ENCODE measurements around the gene FGF5.
"Not testable (repeated sequence)": the region's sequence is repeated elsewhere in the genome, so short reads cannot be mapped to it uniquely, and the experiment has no call there.

FGF5 gene

GRCh38 chr4:80247484-80247883 is 19.0 kb upstream of the FGF5 start:
- not testable (repeated sequence) for H3K18ac ChIP-seq (ENCODE audit: low read length); H3K14ac ChIP-seq (ENCODE audit: low read length); DNase-seq; H3K27ac ChIP-seq (ENCODE audit: low read depth, low read length); H2AK5ac ChIP-seq (ENCODE audit: low read length); H2AFZ ChIP-seq (ENCODE audit: insufficient read depth, low read length, poor library complexity); H3K9ac ChIP-seq (ENCODE audit: low read length); H3K4me2 ChIP-seq (ENCODE audit: low read length); H3K79me2 ChIP-seq (ENCODE audit: control insufficient read depth, insufficient read depth, low read length, poor library complexity); H3K4ac ChIP-seq (ENCODE audit: low read depth, low read length); H3K79me1 ChIP-seq (ENCODE audit: low read length); H3K27me3 ChIP-seq (ENCODE audit: insufficient read depth, low read length); H3K36me3 ChIP-seq (ENCODE audit: control insufficient read depth in 1 of 2, insufficient read depth in 2 of 2, low read length in 2 of 2); H4K8ac ChIP-seq (ENCODE audit: low read depth, low read length); H3K23ac ChIP-seq (ENCODE audit: low read length); H3K9me3 ChIP-seq (ENCODE audit: insufficient read depth, low read depth, low read length); H4K91ac ChIP-seq (ENCODE audit: low read depth, low read length); H4K12ac ChIP-seq (ENCODE audit: low read depth, low read length); H2BK120ac ChIP-seq (ENCODE audit: insufficient read depth, low read length, poor library complexity); H2BK5ac ChIP-seq (ENCODE audit: low read depth, low read length, poor library complexity); H3K4me3 ChIP-seq (ENCODE audit: low read depth, low read length); H3K4me1 ChIP-seq (ENCODE audit: control insufficient read depth in 1 of 2, insufficient read depth in 2 of 2, low read length in 2 of 2); H2BK12ac ChIP-seq (ENCODE audit: low read length)
- WGBS (ENCODE audit: extremely low coverage, insufficient coverage, insufficient read length): no CpG with 5 or more reads among the region's 1 CpG

- WGBS (ENCODE audit: extremely low coverage, insufficient coverage, insufficient read length): no CpG with 5 or more reads among the region's 1 CpG
- no peak overlapping the region for H3K4ac ChIP-seq (ENCODE audit: low read depth, low read length)
- no peak overlapping the region for H4K8ac ChIP-seq (ENCODE audit: low read depth, low read length)
These were observed 17.3 kb upstream of the FGF5 start for GRCh38 chr4:80249144-80249543.

GRCh38 chr4:80252427-80252826 is 14.0 kb upstream of the FGF5 start:
- Histone ChIP-seq H2BK5ac (ENCODE audit: low read depth, low read length, poor library complexity) (no peak overlapping the region), H3K36me3 (ENCODE audit: control insufficient read depth in 1 of 2, insufficient read depth in 2 of 2, low read length in 2 of 2) (no peaks in the 10 kb centered on the region), H3K9ac (ENCODE audit: low read length) (no peak overlapping the region), H4K8ac (ENCODE audit: low read depth, low read length) (no peak overlapping the region), H3K9me3 (ENCODE audit: insufficient read depth, low read depth, low read length) (no peaks in the 10 kb centered on the region), H3K27ac (ENCODE audit: low read depth, low read length) (no peak overlapping the region), H3K4me2 (ENCODE audit: low read length) (no peak overlapping the region), H3K27me3 (ENCODE audit: insufficient read depth, low read length) (no peaks in the 10 kb centered on the region), H3K18ac (ENCODE audit: low read length) (no peak overlapping the region), H2BK120ac (ENCODE audit: insufficient read depth, low read length, poor library complexity) (no peak overlapping the region), H3K4ac (ENCODE audit: low read depth, low read length) (no peak overlapping the region), H4K91ac (ENCODE audit: low read depth, low read length) (no peak overlapping the region), H2AFZ (ENCODE audit: insufficient read depth, low read length, poor library complexity) (no peak overlapping the region), H3K79me1 (ENCODE audit: low read length) (no peaks in the 10 kb centered on the region), H2BK12ac (ENCODE audit: low read length) (no peak overlapping the region), H4K12ac (ENCODE audit: low read depth, low read length) (no peak overlapping the region), H3K79me2 (ENCODE audit: control insufficient read depth, insufficient read depth, low read length, poor library complexity) (no peaks in the 10 kb centered on the region), H2AK5ac (ENCODE audit: low read length) (no peak overlapping the region), H3K4me3 (ENCODE audit: low read depth, low read length) (no peak overlapping the region), H3K4me1 (ENCODE audit: control insufficient read depth in 1 of 2, insufficient read depth in 2 of 2, low read length in 2 of 2) (no peaks in the 10 kb centered on the region), H3K23ac (ENCODE audit: low read length) (no peak overlapping the region), H3K14ac (ENCODE audit: low read length) (no peak overlapping the region)
- DNase-seq: no peak

More at GRCh38 chr4:80249144-80249543, 17.3 kb upstream of the FGF5 start:
- Histone ChIP-seq H4K12ac (ENCODE audit: low read depth, low read length) (no peak overlapping the region), H3K27ac (ENCODE audit: low read depth, low read length) (no peak overlapping the region), H3K36me3 (ENCODE audit: control insufficient read depth in 1 of 2, insufficient read depth in 2 of 2, low read length in 2 of 2) (no peaks in the 10 kb centered on the region), H3K4me3 (ENCODE audit: low read depth, low read length) (no peak overlapping the region), H2BK5ac (ENCODE audit: low read depth, low read length, poor library complexity) (no peak overlapping the region), H3K9ac (ENCODE audit: low read length) (no peak overlapping the region), H3K79me1 (ENCODE audit: low read length) (no peaks in the 10 kb centered on the region), H3K27me3 (ENCODE audit: insufficient read depth, low read length) (no peaks in the 10 kb centered on the region), H3K18ac (ENCODE audit: low read length) (no peak overlapping the region), H3K4me2 (ENCODE audit: low read length) (no peak overlapping the region), H2BK12ac (ENCODE audit: low read length) (no peak overlapping the region), H3K23ac (ENCODE audit: low read length) (no peak overlapping the region), H2AFZ (ENCODE audit: insufficient read depth, low read length, poor library complexity) (no peak overlapping the region), H4K91ac (ENCODE audit: low read depth, low read length) (no peak overlapping the region), H3K4me1 (ENCODE audit: control insufficient read depth in 1 of 2, insufficient read depth in 2 of 2, low read length in 2 of 2) (no peaks in the 10 kb centered on the region), H3K79me2 (ENCODE audit: control insufficient read depth, insufficient read depth, low read length, poor library complexity) (no peaks in the 10 kb centered on the region), H2AK5ac (ENCODE audit: low read length) (no peak overlapping the region), H3K14ac (ENCODE audit: low read length) (no peak overlapping the region), H3K9me3 (ENCODE audit: insufficient read depth, low read depth, low read length) (no peaks in the 10 kb centered on the region), H2BK120ac (ENCODE audit: insufficient read depth, low read length, poor library complexity) (no peak overlapping the region)
- no peak for DNase-seq

- DNase-seq: peak in 1 of 2 donors; percentile 17
- no peaks in the 10 kb centered on the region for H3K27me3 ChIP-seq (ENCODE audit: insufficient read depth, low read length)
- H3K9ac ChIP-seq (ENCODE audit: low read length): no peak overlapping the region
- H3K23ac ChIP-seq (ENCODE audit: low read length): no peak overlapping the region
- no peaks in the 10 kb centered on the region for H3K4me1 ChIP-seq (ENCODE audit: control insufficient read depth in 1 of 2, insufficient read depth in 2 of 2, low read length in 2 of 2)
- H2BK12ac ChIP-seq (ENCODE audit: low read length): no peak overlapping the region
- no peaks in the 10 kb centered on the region for H3K79me1 ChIP-seq (ENCODE audit: low read length)
- H3K14ac ChIP-seq (ENCODE audit: low read length): no peak overlapping the region
- no peak overlapping the region for H2AFZ ChIP-seq (ENCODE audit: insufficient read depth, low read length, poor library complexity)
- no peak overlapping the region for H2AK5ac ChIP-seq (ENCODE audit: low read length)
- H3K18ac ChIP-seq (ENCODE audit: low read length): no peak overlapping the region
- no peak overlapping the region for H3K27ac ChIP-seq (ENCODE audit: low read depth, low read length)
- H3K79me2 ChIP-seq (ENCODE audit: control insufficient read depth, insufficient read depth, low read length, poor library complexity): no peaks in the 10 kb centered on the region
- no peak overlapping the region for H4K12ac ChIP-seq (ENCODE audit: low read depth, low read length)
- H4K8ac ChIP-seq (ENCODE audit: low read depth, low read length): no peak overlapping the region
- H4K91ac ChIP-seq (ENCODE audit: low read depth, low read length): no peak overlapping the region
- H3K4me2 ChIP-seq (ENCODE audit: low read length): no peak overlapping the region
- no peak overlapping the region for H2BK5ac ChIP-seq (ENCODE audit: low read depth, low read length, poor library complexity)
- no peak overlapping the region for H2BK120ac ChIP-seq (ENCODE audit: insufficient read depth, low read length, poor library complexity)
- no peaks in the 10 kb centered on the region for H3K9me3 ChIP-seq (ENCODE audit: insufficient read depth, low read depth, low read length)
- no peak overlapping the region for H3K4ac ChIP-seq (ENCODE audit: low read depth, low read length)
- H3K4me3 ChIP-seq (ENCODE audit: low read depth, low read length): no peak overlapping the region
- no peaks in the 10 kb centered on the region for H3K36me3 ChIP-seq (ENCODE audit: control insufficient read depth in 1 of 2, insufficient read depth in 2 of 2, low read length in 2 of 2)
These were observed 13.5 kb upstream of the FGF5 start for GRCh38 chr4:80252953-80253352.

GRCh38 chr4:80253510-80253909 is 13.0 kb upstream of the FGF5 start:
- Histone ChIP-seq H3K4me1 (ENCODE audit: control insufficient read depth in 1 of 2, insufficient read depth in 2 of 2, low read length in 2 of 2) (no peaks in the 10 kb centered on the region), H3K4me3 (ENCODE audit: low read depth, low read length) (no peak overlapping the region), H4K12ac (ENCODE audit: low read depth, low read length) (no peak overlapping the region), H3K9ac (ENCODE audit: low read length) (no peak overlapping the region), H2BK120ac (ENCODE audit: insufficient read depth, low read length, poor library complexity) (no peak overlapping the region), H3K9me3 (ENCODE audit: insufficient read depth, low read depth, low read length) (no peaks in the 10 kb centered on the region), H3K18ac (ENCODE audit: low read length) (no peak overlapping the region), H3K14ac (ENCODE audit: low read length) (no peak overlapping the region), H3K27me3 (ENCODE audit: insufficient read depth, low read length) (no peaks in the 10 kb centered on the region), H3K79me1 (ENCODE audit: low read length) (no peaks in the 10 kb centered on the region), H4K8ac (ENCODE audit: low read depth, low read length) (no peak overlapping the region), H3K4me2 (ENCODE audit: low read length) (no peak overlapping the region), H3K27ac (ENCODE audit: low read depth, low read length) (no peak overlapping the region), H2AFZ (ENCODE audit: insufficient read depth, low read length, poor library complexity) (no peak overlapping the region), H4K91ac (ENCODE audit: low read depth, low read length) (no peak overlapping the region), H2BK5ac (ENCODE audit: low read depth, low read length, poor library complexity) (no peak overlapping the region), H2AK5ac (ENCODE audit: low read length) (no peak overlapping the region), H3K23ac (ENCODE audit: low read length) (no peak overlapping the region), H3K4ac (ENCODE audit: low read depth, low read length) (no peak overlapping the region), H3K36me3 (ENCODE audit: control insufficient read depth in 1 of 2, insufficient read depth in 2 of 2, low read length in 2 of 2) (no peaks in the 10 kb centered on the region), H2BK12ac (ENCODE audit: low read length) (no peak overlapping the region), H3K79me2 (ENCODE audit: control insufficient read depth, insufficient read depth, low read length, poor library complexity) (no peaks in the 10 kb centered on the region)
- WGBS (ENCODE audit: extremely low coverage, insufficient coverage, insufficient read length): no CpG with 5 or more reads among the region's 4 CpGs
- DNase-seq: no peak

Data from trophoblast cell (in vitro differentiated cells and primary cell).